Left cardiac atrium (tissue), 4 donors: Measurements from ENCODE around the gene MBD2. TPM values are rescaled to one million over a fixed set of nuclear protein-coding genes. Genes with fewer than 3 reads are reported as not detected.
"Not testable (repeated sequence)": the region's sequence is repeated elsewhere in the genome, so short reads cannot be mapped to it uniquely, and the experiment has no call there.

ENCODE experiments used
- ATAC-seq, 2 donors: fragments of 200-7000 bp; cut with Tn5 transposase; one replicate each; pipeline ENCODE4 v1.9.1; 2020; ENCODE audit warnings: mild to moderate bottlenecking in 2 of 2, moderate library complexity in 2 of 2
- DNase-seq: peaks from one replicate; pipeline ENCODE4 v3.0.0-alpha.2; 2020
- intact Hi-C, 2 donors: fragments of 100-400 bp; cut with DNase I; formaldehyde crosslinking; loops; one replicate each; pipeline versions ENCODE4 v1.14.1 to v1.15.1; 2022 to 2023
- long read RNA-seq: library from polyadenylated mRNA; unstranded; transcript quantifications from one replicate; pipeline ENCODE4 v2.0.0, GENCODE V29; 2021
- total RNA-seq, 2 donors: library from RNA; stranded (reverse); fragmentation: NEBNext Ultra II Directional; extraction: Animal tissue kit (Norgen Biotek cat#: 25700); gene quantifications; one replicate each; pipeline ENCODE4 v1.2.1, GENCODE V29; 2021
- donor health status: DM: no; HTN: yes; CAD: no.
- donor health status: DM: no; HTN: yes; CAD: no; lungs with severe emphysema.
- donor health status: DM: yes; HTN: yes; CAD: no.
- donor health status: Dilated cardiomyopathy.

Gene MBD2, protein sequence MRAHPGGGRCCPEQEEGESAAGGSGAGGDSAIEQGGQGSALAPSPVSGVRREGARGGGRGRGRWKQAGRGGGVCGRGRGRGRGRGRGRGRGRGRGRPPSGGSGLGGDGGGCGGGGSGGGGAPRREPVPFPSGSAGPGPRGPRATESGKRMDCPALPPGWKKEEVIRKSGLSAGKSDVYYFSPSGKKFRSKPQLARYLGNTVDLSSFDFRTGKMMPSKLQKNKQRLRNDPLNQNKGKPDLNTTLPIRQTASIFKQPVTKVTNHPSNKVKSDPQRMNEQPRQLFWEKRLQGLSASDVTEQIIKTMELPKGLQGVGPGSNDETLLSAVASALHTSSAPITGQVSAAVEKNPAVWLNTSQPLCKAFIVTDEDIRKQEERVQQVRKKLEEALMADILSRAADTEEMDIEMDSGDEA
- 10 to 100 TPM; 69.9 to 73.4 TPM for total RNA-seq
- long read RNA-seq, full-length matches to known transcripts, result 3 of 3 reads
- long read RNA-seq, partial matches to known transcripts, result 0 of 3 reads
- long read RNA-seq, other reads (novel, unspliced or antisense), result 0 of 3 reads

DNA sequence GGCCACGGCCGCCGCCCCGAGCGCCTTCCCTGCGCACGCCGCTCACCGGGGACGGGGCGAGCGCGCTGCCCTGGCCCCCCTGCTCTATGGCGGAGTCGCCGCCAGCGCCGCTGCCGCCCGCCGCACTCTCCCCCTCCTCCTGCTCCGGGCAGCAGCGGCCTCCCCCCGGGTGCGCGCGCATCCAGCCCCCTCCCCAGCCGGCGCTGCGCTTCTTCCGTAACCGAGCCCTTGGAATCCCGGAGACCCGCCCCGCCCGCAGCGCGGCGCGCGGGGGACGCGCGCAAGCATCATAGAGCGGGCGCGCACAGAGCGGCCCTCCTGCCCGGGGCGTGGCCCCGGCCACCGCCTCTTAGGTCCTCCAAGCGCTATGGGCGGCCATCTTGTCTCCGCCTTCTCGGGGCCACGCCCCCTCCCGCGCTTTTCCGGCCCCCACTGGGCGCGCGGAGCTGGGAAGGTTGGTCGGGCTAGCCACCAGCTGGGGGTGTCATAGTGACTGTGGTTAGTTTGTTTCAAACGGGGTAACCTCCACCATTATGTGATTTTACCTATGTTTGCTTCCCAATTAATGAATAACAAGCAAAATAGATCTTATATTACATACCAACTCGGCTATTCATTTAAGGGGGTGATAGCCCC is at the start of gene MBD2:
Gene MBD2, minus strand, starts transcription at position 291 of the 636 bp plus-strand sequence. Its CDS starts 110 bp downstream, at position 181.
- intact Hi-C loops, result loop anchor here in 1 of 2 donors (2.0 kb wide), 1 partner anchor 44 kb away; the partner anchor contains the start of gene POLI
- ATAC-seq (peak; percentile 99), DNase-seq (peak; percentile 97)

DNA sequence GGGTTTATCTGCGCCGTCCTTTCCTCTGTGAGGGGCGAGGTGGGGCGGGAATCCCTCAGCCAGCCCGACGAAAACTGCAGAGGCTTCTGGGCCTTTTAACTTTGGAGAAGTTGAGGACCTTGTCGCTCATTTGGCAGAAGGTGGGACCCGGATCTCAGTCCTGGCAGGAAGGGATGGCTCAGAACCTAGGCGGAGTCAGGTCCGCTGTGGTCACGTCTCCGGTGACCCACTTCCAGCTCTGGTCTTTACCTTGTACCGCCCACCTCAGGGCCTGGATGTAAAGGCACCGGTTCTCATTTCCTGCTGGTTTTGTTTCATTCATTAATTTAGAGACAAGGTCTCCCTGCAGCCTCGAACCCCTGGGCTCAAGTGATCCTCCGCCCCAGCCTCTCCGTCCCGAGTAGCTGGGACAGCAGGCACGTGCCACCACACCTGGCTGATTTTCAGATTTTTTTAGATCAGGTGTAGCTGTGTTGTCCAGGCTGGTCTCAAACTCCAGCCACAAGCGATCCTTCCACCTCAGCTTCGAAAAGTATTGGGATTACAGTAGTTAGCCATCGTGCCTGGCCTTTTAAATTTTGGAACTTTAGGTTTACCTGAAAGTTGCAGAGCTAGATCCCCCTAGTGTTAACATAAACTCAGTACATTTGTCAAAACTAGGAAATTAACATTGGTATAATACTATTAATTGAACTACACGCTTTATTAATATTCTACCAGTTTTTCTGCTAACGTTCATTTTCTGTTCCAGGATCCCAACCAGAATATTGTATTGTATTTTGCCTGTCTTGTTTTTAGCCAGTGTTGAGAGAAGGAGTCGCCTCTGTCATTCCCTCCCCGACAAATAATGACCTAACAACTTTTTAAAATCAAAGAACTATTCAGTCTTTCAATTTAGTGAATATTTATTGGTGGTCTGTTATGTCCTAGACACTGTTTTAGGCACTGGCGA is 45.7 kb upstream of the MBD2 start:
- peak; percentile 41 to 70 for ATAC-seq
- DNase-seq, result peak; percentile 63
- intact Hi-C loops, result loop anchor here in 1 of 2 donors (2.0 kb wide), 1 partner anchor 45 kb away; the partner anchor contains the start of gene MBD2

DNA sequence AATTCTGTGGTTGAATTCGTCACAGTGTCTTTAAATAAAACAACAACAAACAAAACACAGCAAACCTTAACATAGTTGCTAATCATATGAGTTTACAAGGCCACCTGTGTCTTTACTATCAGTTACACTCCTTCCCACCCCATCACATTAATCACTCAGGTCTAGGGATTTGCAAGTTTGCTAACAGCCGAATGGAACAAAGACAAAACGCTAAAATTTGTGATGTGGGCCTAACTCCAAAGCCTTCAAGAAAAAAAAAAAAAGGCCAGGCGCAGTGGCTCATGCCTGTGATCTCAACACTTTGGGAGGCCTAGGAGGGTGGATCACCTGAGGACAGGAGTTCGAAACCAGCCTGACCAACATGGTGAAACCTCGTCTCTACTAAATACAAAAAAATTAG is 44.3 kb upstream of the MBD2 start:
- DNase-seq (no peak), ATAC-seq (no peak)
- intact Hi-C loops, result loop anchor here in 1 of 2 donors (2.0 kb wide), 1 partner anchor 44 kb away; the partner anchor contains the start of gene MBD2

DNA sequence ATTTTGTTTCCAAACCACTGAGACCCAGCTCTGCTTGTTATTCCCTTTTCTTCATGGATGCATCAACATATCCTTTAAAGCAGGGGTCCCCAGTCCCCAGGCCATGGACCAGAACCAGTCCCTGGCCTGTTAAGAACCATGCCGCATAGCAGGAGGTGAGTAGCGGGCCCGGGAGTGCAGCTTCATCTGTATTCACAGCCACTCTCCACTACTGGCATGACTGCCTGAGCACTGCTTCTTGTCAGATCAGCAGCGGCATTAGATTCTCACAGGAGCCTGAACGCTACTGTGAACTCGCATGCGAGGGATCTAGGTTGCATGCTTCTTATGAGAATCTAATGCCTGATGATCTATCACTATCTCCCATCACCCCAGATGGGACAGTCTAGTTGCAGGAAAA is 43.2 kb upstream of the MBD2 start:
- intact Hi-C loops, result loop anchor here in 1 of 2 donors (2.0 kb wide), 1 partner anchor 43 kb away; the partner anchor contains the start of gene MBD2
- ATAC-seq (no peak), DNase-seq (no peak)

DNA sequence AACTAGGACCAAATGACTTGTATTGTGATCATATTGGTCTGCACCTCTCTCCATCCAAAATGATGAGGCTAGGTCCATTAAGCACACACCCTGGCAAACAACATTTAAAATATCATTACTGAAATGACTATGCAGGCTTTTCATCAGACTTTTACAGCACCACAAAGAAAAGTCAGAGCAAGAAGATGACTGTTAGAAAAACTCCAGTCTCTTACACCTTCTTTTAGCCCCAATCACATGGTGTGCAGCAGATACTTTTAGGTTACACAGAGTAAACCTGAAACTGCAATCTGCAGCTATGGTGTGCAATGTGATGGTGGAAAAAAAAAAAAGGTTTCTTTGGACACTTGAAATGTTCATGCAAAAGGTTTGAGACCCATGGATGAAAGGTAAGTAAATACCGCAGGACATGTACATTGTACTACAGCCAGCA is 39.5 kb upstream of the MBD2 start:
- intact Hi-C loops, result no loop called here
- no peak for DNase-seq
- no peak for ATAC-seq

DNA sequence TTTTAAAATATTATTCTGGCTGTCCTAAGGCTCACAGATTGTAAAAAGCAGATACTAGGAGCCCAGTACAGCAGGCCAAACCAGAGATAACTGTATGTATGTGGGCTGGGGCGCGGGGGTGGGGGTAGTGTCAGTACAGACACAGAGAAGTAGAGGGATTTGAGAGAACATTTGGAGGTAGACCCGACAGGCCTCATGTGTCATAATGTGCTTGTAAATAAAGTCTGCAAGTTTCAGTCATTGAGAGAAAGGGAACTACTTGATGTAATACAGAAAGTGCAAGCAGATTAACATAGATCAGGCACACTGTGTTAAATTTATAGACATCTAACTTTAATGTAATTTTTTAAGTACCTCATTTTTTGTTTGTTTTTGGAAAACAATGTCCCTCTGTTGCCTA is 37.4 kb upstream of the MBD2 start:
- intact Hi-C loops, result no loop called here

DNA sequence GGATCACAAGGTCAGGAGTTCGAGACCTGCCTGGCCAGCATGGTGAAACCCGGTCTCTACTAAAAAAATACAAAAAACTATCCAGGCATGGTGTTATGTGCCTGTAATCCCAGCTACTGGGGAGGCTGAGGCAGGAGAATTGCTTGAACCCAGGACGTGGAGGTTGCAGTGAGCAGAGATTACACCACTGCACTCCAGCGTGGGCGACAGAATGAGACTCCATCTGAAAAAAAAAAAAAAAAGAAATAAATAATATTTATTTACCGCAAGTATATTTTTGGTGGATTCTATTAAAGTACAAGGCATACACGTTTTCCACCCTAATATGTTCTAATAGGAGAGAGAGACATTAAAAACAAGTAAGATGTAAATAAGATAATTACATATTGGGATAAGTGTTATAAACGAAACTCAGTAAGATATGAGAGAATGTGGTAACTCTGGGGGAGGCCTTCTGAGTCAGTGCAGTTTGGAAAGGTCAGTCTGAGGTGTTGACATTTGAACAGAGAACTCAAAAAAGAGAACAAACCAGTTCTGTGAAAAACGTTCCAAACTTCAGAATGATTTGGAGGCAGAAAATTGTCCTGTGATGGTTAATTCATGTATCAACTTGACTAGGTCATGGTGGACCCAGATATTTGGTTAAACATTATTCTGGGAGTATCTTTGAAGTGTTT is 36.1 kb upstream of the MBD2 start:
- intact Hi-C loops, result no loop called here
- ATAC-seq (peak; percentile 63 to 82), DNase-seq (no peak)

More for the DNA sequence above, 37.4 kb upstream of the MBD2 start:
- ATAC-seq, result peak; percentile 12 to 57
- DNase-seq, result no peak

DNA sequence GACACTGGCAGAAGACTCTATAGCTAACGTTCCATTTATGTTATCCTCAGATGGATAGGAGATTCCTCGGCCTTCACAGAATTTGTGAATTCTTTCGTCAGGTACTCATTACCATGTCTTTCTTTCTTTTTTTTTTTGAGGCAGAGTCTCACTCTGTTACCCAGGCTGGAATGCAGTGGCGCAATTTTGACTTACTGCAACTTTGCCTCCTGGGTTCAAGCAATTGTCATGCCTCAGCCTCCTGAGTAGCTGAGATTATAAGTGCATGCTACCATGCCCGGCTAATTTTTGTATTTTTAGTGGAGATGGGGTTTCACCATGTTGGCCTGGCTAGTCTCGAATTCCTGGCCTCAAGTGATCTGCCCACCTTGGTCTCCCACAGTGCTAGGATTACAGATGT is 33.3 kb upstream of the MBD2 start:
- intact Hi-C loops, result not testable (repeated sequence)

DNA sequence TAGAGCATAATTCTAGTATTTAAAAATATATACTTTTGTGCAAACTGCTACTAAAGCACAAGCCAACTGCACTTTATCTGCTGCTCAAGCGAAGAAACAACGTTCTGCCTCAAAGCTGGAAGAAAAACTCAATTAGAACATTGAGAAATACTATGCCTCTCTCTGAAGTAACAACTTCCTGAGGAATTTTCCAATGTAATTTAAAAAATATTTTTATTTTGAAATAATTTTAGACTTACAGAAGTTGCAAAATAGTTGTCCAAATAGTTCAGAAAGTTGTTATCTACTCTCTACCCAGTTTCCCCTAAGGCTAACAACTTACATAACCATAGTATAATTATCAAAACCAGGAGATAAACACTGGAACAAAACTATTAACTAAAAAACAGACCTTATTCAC is 32.5 kb upstream of the MBD2 start:
- DNase-seq (no peak), ATAC-seq (peak; percentile 41 to 47)
- intact Hi-C loops, result no loop called here

More for the DNA sequence above, 33.3 kb upstream of the MBD2 start:
- DNase-seq, result not testable (repeated sequence)
- ATAC-seq, result peak in 1 of 2 donors; percentile 37

DNA sequence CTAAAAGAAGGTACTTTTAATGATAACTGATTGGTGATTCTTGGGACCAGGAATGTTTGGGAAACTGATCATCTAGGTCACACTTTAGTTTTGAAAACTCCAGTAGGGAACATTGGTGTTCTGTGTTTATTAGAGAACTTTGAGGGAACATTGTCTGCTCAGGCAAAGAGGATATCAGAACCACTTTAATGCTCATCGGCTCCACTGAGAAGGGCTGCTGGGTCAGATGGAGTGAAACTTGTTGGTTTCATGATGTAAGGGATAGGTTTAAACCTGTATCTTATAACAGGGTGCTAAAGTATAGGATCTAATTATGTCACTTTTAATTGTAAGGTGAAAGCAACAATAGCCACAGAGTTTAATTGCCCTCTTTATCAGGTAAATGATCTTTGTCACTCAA is 30.7 kb upstream of the MBD2 start:
- DNase-seq (no peak), ATAC-seq (no peak)
- intact Hi-C loops, result no loop called here

DNA sequence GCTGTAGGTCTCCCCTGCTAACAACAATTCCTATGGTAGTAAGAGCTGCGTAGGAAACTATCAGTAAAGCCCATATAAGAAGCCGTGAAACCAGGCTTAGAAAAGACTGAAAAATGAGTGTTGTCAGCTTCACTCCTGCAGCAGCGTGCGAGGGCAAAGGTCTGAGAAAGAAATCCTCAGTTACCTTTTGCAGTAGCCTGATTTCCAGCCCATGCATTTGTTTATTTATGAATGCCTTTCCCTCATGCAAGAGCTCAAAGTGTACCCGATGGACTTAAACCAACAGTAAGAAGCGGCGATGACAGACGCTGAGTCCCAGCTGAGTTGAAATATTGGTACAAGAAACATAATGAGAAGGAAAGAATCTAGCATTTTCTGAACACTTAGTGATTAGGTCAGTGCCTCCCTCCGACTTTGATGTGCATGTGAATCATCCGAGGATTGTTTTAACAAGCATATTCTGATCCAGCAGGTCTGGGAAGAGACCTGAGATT is 29.8 kb upstream of the MBD2 start:
- intact Hi-C loops, result no loop called here
- ATAC-seq, result peak in 1 of 2 donors; percentile 80
- no peak for DNase-seq

DNA sequence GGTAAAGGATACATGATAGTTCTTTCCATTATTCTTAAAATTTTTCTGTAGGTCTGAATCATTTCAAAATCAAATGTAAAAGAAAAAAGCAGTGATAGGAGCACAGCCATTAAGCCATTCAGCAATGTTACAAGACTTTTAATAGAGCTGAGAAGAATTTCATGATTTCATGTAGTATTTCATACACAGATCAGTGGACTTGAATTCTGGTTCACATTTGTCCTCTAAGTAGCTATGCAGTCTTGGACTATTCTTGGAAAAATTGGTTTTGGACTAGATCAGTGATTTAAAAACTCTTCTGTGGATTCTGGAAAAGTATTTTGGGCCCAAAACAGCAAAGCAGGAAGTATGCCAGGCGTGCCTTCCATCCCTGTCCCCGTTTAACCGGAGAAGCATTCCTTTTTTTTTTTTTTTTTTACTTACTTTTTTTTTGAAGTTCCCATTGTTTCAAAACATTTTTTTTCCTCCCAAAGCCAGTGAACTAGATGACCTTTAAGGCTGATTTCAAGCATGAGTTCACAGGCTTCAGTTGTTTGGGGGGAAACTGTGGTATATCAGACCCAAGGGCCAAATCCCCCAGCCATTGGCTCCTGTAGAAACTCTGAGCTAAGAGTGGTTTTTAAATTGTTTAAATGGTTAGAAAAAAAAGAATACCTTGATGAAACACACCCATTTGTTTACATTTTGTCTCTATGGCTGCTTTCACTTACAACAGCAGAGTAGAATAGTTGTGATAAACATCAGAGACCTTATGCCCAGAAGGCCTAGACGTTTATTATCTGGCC is 27.3 kb upstream of the MBD2 start:
- intact Hi-C loops, result no loop called here
- DNase-seq, result no peak
- peak in 1 of 2 donors; percentile 78 for ATAC-seq

DNA sequence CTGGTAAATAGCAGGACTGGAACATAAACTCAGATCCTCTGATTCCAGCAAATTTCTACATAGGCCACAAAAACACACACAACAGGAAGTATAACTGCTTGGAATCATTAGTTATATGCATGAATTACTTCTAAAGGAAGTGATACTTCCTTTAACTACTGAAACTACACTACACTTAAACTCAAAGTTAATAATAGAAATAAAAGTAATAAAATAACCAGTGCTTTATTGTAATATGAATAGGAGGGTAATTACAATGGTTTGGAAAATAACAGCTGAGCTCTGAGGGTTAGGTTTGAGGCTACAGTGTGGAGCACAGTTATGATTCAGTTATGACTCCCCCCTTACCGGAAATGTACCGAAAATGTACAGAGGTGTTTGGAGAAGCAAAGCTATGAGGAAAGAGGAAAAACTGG is 26.4 kb upstream of the MBD2 start:
- intact Hi-C loops, result no loop called here
- ATAC-seq (no peak), DNase-seq (no peak)

DNA sequence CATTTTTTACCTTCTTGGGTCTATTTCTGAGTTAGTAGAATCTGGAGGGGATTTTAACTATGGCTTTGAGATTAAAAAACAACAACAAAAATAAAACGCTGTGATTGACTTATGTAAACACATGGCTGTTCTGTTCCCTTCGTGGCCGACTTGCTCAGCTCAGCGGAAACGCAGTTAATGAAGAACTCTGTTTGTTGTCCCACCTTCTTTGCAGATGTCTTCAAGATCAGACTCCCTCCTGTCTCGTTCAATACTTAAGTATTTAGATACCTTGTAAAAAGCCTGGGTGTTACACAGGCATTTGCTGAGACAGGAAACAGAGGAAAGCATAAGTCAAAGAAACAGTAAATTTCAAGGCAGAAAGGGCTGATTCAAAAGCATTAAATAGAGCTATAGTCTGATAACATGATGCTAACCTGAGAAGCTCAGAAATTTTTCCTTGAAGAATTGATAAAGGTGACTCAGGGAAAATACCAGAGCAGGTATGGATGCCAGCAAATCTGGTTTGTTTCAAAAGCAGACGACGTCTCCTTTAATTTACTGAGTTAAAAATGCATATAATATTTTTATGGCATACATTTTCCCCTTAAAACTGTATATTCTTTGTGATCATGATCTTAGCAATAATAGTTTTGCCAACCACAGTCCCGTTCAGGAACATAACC is 23.2 kb upstream of the MBD2 start:
- intact Hi-C loops, result no loop called here
- DNase-seq, result no peak
- ATAC-seq, result no peak

DNA sequence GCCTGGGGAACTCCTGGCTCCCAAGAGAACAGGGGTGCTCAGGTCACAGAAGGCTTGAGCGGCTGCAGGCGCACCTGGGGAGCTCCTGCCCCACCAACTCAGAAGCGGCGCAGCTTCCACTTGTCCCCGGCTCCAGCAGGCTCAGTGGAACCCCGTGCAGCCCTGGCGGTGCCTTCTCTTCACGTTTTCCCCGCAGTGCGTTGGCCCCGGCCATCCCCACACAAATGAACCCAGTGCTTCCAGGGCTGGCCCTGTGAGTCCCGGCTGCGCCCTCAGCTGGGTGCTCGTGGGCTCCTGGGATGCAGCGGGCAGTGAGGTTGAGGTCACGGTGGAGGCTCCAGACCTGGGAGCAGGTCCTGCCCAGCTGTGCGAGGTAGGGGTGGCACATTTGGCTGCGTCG is 17.9 kb upstream of the MBD2 start:
- no peak for ATAC-seq
- no peak for DNase-seq
- intact Hi-C loops, result no loop called here

DNA sequence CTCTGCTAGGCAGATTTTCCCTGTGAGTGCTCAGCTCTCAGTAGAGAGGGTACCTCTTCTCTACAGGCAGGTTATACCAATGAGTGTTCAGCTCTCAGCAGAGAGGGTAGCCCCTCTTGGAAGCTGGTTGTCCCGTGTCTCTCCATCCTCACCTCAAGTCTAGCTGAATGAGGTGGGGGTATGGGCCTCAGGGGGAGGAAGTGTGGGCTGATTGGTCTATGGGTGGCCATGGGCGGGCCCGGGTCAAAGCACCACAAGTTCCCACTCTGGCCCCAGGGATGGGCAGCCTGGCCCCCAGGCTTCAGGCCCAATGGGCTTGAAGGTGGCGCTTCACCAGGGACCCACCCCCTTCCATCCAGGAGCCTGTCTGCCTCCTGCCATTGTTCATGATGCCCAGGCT is 17.0 kb upstream of the MBD2 start:
- ATAC-seq (no peak), DNase-seq (no peak)
- intact Hi-C loops, result no loop called here

DNA sequence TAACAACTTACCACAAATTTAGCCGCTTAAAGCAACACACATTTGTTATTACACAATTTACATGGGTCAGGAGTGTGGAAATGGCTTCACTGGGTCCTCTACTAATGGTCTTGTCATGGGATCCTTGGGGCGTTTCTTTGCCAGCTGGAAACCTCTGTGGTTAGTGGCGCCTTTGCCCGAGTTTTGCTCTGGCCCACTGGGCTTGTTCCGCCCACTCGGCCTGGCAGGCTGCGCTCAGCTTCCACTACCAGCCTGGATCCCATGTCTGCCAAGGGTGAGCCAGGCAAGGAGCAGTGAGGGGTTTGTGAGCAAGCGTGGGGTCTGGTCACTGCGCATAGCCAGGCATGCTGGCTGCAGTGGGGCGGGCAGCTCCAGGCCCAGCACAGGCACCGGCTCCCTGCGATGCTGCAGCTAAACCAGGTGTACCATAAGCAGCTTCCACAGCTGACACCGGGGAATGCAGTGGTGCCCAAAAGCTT is 16.2 kb upstream of the MBD2 start:
- intact Hi-C loops, result no loop called here
- peak; percentile 51 to 84 for ATAC-seq
- no peak for DNase-seq
